22Rv1 (cell line): ENCODE measurements around the gene RAB24.

Experiments used
- ZFX ChIP-seq: fragments of 450-650 bp; IDR thresholded peaks from 2 replicates; pipeline ENCODE4 v1.6.1; 2017; ENCODE audit warnings: antibody characterized with exemption, borderline replicate concordance
- TF ChIP-seq, protein P1 (sequence below): fragments of 450-650 bp; IDR thresholded peaks from 2 replicates; pipeline ENCODE4 v1.5.1; 2017; ENCODE audit warnings: mild to moderate bottlenecking

DNA sequence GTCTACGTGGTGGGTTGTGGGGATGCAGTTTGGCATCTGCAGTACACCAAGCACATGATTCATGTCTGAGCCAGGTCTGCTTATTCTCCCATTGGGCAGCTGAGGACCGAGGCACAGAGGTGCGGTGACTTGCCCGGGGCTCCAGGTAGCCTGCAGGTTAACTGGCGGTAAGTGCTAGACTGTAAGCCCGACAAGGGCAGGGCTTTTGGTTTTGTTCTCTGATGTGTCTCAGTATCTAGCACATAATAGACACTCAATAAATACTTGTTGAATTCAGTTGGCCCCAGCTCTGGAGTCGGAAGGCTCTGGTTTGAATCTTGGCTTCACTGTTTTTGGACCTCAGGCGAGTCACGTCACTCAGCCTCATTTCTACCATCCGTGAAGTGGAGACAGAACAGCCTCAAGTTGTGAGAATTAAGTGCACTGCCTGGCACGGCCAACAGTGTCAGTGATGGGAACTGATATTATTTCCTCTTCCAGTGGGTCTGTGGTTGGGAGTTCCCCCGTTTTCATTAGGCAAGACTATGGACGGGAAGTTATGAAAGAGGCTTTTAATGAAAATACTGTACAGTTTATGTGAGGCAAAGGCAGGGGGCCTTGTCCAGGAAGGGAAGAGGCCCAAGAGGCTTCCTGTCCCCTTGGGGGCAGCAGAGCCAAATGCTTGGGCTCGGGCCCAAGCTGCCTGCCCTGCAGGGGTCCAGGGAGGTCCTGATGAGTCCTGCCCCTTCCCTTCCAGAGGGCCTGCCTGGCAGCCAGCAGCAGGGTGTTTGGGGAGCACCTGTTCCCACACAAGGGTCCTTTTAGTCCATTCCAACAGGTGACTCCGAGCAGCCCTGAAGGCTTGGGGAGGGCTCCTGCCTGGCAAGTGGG lies 3.4 kb upstream of the RAB24 start:
- TF ChIP-seq, protein P1, sequence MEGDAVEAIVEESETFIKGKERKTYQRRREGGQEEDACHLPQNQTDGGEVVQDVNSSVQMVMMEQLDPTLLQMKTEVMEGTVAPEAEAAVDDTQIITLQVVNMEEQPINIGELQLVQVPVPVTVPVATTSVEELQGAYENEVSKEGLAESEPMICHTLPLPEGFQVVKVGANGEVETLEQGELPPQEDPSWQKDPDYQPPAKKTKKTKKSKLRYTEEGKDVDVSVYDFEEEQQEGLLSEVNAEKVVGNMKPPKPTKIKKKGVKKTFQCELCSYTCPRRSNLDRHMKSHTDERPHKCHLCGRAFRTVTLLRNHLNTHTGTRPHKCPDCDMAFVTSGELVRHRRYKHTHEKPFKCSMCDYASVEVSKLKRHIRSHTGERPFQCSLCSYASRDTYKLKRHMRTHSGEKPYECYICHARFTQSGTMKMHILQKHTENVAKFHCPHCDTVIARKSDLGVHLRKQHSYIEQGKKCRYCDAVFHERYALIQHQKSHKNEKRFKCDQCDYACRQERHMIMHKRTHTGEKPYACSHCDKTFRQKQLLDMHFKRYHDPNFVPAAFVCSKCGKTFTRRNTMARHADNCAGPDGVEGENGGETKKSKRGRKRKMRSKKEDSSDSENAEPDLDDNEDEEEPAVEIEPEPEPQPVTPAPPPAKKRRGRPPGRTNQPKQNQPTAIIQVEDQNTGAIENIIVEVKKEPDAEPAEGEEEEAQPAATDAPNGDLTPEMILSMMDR, result no peak
- TF ChIP-seq ZFX, result no peak
